ENCODE measurements around the gene CTAG1A. TPM values are rescaled to one million over a fixed set of nuclear protein-coding genes. Genes with fewer than 3 reads are reported as not detected.
"Not testable (repeated sequence)": the region's sequence is repeated elsewhere in the genome, so short reads cannot be mapped to it uniquely, and the experiment has no call there.

Gene CTAG1A
- total RNA-seq, 1 experiment from 2014 or later, result not detected

DNA sequence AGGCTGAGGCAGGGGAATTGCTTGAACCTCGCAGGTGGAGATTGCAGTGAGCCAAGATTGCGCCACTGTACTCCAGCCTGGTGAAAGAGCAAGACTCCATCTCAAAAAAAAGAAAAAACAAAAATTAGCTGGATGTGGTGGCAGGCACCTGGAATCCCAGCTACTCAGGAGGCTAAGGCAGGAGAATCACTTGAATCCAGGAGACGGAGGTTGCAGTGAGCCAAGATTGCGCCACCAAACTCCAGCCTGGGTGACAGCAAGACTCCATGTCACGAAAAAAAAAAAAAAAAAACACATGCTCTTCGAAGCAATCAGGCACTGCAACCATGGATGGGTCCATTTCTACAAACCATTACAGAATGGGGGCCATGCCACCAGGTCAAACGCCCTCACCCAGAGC lies 44.6 kb upstream of the CTAG1A start:
- RAD21 ChIA-PET (ENCODE audit: low non-redundant PET in 1 of 2, low total read pairs in 2 of 2, uncharacterized antibody in 2 of 2, unreplicated experiment in 2 of 2); H2AFZ ChIP-seq (ENCODE audit: low read depth, low read length, poor library complexity, severe bottlenecking); DNase-seq (ENCODE audit: low read depth, low spot score); POLR2A ChIA-PET; H3K9me2 ChIP-seq (ENCODE audit: insufficient read depth); H3K9me3 ChIP-seq (ENCODE audit: control insufficient read depth in 1 of 2, insufficient read depth in 1 of 2, low read depth in 1 of 2, low read length in 2 of 2); H3K9ac ChIP-seq (ENCODE audit: low read length); BruUV-seq (replicated peaks); ATAC-seq; H3K4me3 ChIP-seq (replicated peaks in 1 of 2; ENCODE audit: low read depth in 1 of 2, low read length in 2 of 2); H4K20me1 ChIP-seq (ENCODE audit: insufficient read depth); H3K27ac ChIP-seq (ENCODE audit: low read depth, low read length); H3K4me2 ChIP-seq (ENCODE audit: low read length); H3K27me3 ChIP-seq (ENCODE audit: insufficient read depth, low read length); intact Hi-C loops (cut with micrococcal nuclease); H3K36me3 ChIP-seq (ENCODE audit: control insufficient read depth in 1 of 2, insufficient read depth in 2 of 2, low read length in 2 of 2): not testable (repeated sequence)
- CTCF ChIA-PET, result interaction anchor here (1.1 kb wide), 1 partner anchor 167 kb away, joined by 4 read pairs; no protein-coding TSS in a partner anchor
- peaks cover 12% of the 10 kb centered on the region; the same call in 1 of the 2 replicates for H3K79me2 ChIP-seq (ENCODE audit: insufficient read depth, low read length)
- peaks cover 25 to 27% of the 10 kb centered on the region in 2 experiments for H3K4me1 ChIP-seq (ENCODE audit: control insufficient read depth in 1 of 2, insufficient read depth in 2 of 2, low read length in 2 of 2)

- ATAC-seq (no peak; the same call in 1 of the 2 replicates), DNase-seq (ENCODE audit: low read depth, low spot score) (no peak)
- Histone ChIP-seq H3K79me2 (ENCODE audit: insufficient read depth, low read length) (peaks cover 17% of the 10 kb centered on the region), H3K9ac (ENCODE audit: low read length) (peak overlapping the region; percentile 47; the same call in 1 of the 2 replicates), H3K9me3 (ENCODE audit: control insufficient read depth in 1 of 2, insufficient read depth in 1 of 2, low read depth in 1 of 2, low read length in 2 of 2) (no peaks in the 10 kb centered on the region), H4K20me1 (ENCODE audit: insufficient read depth) (no peaks in the 10 kb centered on the region), H3K4me1 (ENCODE audit: control insufficient read depth in 1 of 2, insufficient read depth in 2 of 2, low read length in 2 of 2) (peaks cover 27 to 31% of the 10 kb centered on the region in 2 experiments), H3K4me3 (replicated peaks in 1 of 2; ENCODE audit: low read depth in 1 of 2, low read length in 2 of 2) (no peak overlapping the region), H3K27ac (ENCODE audit: low read depth, low read length) (peak overlapping the region; percentile 79), H3K27me3 (ENCODE audit: insufficient read depth, low read length) (no peaks in the 10 kb centered on the region), H2AFZ (ENCODE audit: low read depth, low read length, poor library complexity, severe bottlenecking) (no peak overlapping the region), H3K4me2 (ENCODE audit: low read length) (peak overlapping the region; percentile 57), H3K9me2 (ENCODE audit: insufficient read depth) (no peaks in the 10 kb centered on the region), H3K36me3 (ENCODE audit: control insufficient read depth in 1 of 2, insufficient read depth in 2 of 2, low read length in 2 of 2) (peaks cover 0 to 9% of the 10 kb centered on the region in 2 experiments; a peak in 2 of 4 replicates)
- CTCF ChIA-PET, result interaction anchor here (1.1 kb wide), 1 partner anchor 168 kb away, joined by 4 read pairs; no protein-coding TSS in a partner anchor
- RAD21 ChIA-PET (ENCODE audit: low non-redundant PET in 1 of 2, low total read pairs in 2 of 2, uncharacterized antibody in 2 of 2, unreplicated experiment in 2 of 2), result no interaction called here
- intact Hi-C loops (cut with micrococcal nuclease), result no loop called here
- no peak for TF ChIP-seq TCF7L2 (IDR thresholded peaks at IDR 0.05; ENCODE audit: borderline replicate concordance, extremely low read depth, insufficient read depth, insufficient read length)
- no peak for TF ChIP-seq POLR2AphosphoS5 (IDR thresholded peaks at IDR 0.05; ENCODE audit: low read depth, low read length)
- TF ChIP-seq SIN3A (IDR thresholded peaks at IDR 0.05; ENCODE audit: low read depth), result no peak
- no peak for TF ChIP-seq REST (IDR thresholded peaks at IDR 0.05; ENCODE audit: low read depth)
- TF ChIP-seq ZFX (IDR thresholded peaks at IDR 0.05), result no peak
- no peak for TF ChIP-seq EZH2 (IDR thresholded peaks at IDR 0.05)
- TF ChIP-seq, protein P1, sequence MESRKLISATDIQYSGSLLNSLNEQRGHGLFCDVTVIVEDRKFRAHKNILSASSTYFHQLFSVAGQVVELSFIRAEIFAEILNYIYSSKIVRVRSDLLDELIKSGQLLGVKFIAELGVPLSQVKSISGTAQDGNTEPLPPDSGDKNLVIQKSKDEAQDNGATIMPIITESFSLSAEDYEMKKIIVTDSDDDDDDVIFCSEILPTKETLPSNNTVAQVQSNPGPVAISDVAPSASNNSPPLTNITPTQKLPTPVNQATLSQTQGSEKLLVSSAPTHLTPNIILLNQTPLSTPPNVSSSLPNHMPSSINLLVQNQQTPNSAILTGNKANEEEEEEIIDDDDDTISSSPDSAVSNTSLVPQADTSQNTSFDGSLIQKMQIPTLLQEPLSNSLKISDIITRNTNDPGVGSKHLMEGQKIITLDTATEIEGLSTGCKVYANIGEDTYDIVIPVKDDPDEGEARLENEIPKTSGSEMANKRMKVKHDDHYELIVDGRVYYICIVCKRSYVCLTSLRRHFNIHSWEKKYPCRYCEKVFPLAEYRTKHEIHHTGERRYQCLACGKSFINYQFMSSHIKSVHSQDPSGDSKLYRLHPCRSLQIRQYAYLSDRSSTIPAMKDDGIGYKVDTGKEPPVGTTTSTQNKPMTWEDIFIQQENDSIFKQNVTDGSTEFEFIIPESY (IDR thresholded peaks at IDR 0.05; ENCODE audit: extremely low read depth, insufficient replicate concordance, low read length), result no peak
- TF ChIP-seq, protein P2, sequence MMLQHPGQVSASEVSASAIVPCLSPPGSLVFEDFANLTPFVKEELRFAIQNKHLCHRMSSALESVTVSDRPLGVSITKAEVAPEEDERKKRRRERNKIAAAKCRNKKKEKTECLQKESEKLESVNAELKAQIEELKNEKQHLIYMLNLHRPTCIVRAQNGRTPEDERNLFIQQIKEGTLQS (IDR thresholded peaks at IDR 0.05), result no peak
- TF ChIP-seq RAD21 (IDR thresholded peaks at IDR 0.05; ENCODE audit: low read depth), result no peak
- POLR2A ChIA-PET, result no interaction called here
- BruUV-seq (replicated peaks), result no TSS peak
Measured at GRCh38 chrX:154540897-154541535, 43.9 kb upstream of the CTAG1A start.
